ENCODE results near the gene SLC26A1. TPM values are rescaled to one million over a fixed set of nuclear protein-coding genes. Genes with fewer than 3 reads are reported as not detected.

The SLC26A1 gene
- total and polyA plus RNA-seq, 2 experiments from 2014 or later: 0.22 to 1.8 TPM

- Histone ChIP-seq H3K4me2 (ENCODE audit: unreplicated experiment) (no peak overlapping the region), H3K79me2 (ENCODE audit: insufficient read depth) (no peaks in the 10 kb centered on the region), H2AFZ (no peak overlapping the region), H3K4me1 (ENCODE audit: insufficient read depth) (no peaks in the 10 kb centered on the region), H3K27me3 (replicated peaks; ENCODE audit: insufficient read depth) (no peaks in the 10 kb centered on the region), H3F3A (ENCODE audit: insufficient read depth) (no peaks in the 10 kb centered on the region), H3K36me3 (ENCODE audit: low read depth) (no peaks in the 10 kb centered on the region), H3K9me3 (ENCODE audit: low read depth) (no peaks in the 10 kb centered on the region), H3K27ac (no peak overlapping the region), H3K4me3 (no peak overlapping the region), H3K9ac (no peak overlapping the region), H3K9me2 (ENCODE audit: insufficient read depth) (no peaks in the 10 kb centered on the region), H4K20me1 (ENCODE audit: insufficient read depth) (no peaks in the 10 kb centered on the region)
- 96 to 98% methylated on average over 51 to 83 of the region's 83 CpGs for whole genome bisulfite sequencing, 2 experiments (ENCODE audit: low coverage in 1 of 2, low lambda C conversion rate in 2 of 2, missing lambda C conversion rate in 2 of 2)
- no peak for DNase-seq
- in situ Hi-C loops (cut with MboI): no loop called here
- TF ChIP-seq EZH2phosphoT487 (IDR thresholded peaks at IDR 0.05; ENCODE audit: insufficient read depth, low read depth) (no peak), EZH2 (IDR thresholded peaks at IDR 0.05; ENCODE audit: insufficient read depth, poor library complexity, severe bottlenecking) (no peak)
Observed at GRCh38 chr4:1023895-1024740, 30.9 kb upstream of the SLC26A1 start.

GRCh38 chr4:1023075-1023640, 30.0 kb upstream of the SLC26A1 start:
- 86 to 87% methylated on average over 16 to 18 of the region's 20 CpGs for WGBS, 2 experiments (ENCODE audit: low coverage in 1 of 2, low lambda C conversion rate in 2 of 2, missing lambda C conversion rate in 2 of 2)
- no peak overlapping the region for H3K9ac ChIP-seq
- DNase-seq: no peak
- no peaks in the 10 kb centered on the region for H3F3A ChIP-seq (ENCODE audit: insufficient read depth)
- in situ Hi-C loops (cut with MboI): no loop called here
- no peaks in the 10 kb centered on the region for H3K9me2 ChIP-seq (ENCODE audit: insufficient read depth)
- no peak overlapping the region for H3K4me2 ChIP-seq (ENCODE audit: unreplicated experiment)
- H3K79me2 ChIP-seq (ENCODE audit: insufficient read depth): no peaks in the 10 kb centered on the region
- no peaks in the 10 kb centered on the region for H4K20me1 ChIP-seq (ENCODE audit: insufficient read depth)
- no peaks in the 10 kb centered on the region for H3K9me3 ChIP-seq (ENCODE audit: low read depth)
- H3K27ac ChIP-seq: no peak overlapping the region
- H3K36me3 ChIP-seq (ENCODE audit: low read depth): no peaks in the 10 kb centered on the region
- H3K4me1 ChIP-seq (ENCODE audit: insufficient read depth): no peaks in the 10 kb centered on the region
- TF ChIP-seq EZH2phosphoT487 (IDR thresholded peaks at IDR 0.05; ENCODE audit: insufficient read depth, low read depth) (no peak), EZH2 (IDR thresholded peaks at IDR 0.05; ENCODE audit: insufficient read depth, poor library complexity, severe bottlenecking) (no peak)
- H2AFZ ChIP-seq: no peak overlapping the region
- no peak overlapping the region for H3K4me3 ChIP-seq
- H3K27me3 ChIP-seq (replicated peaks; ENCODE audit: insufficient read depth): no peaks in the 10 kb centered on the region

- H3K36me3 ChIP-seq (ENCODE audit: low read depth): no peaks in the 10 kb centered on the region
- no peak for DNase-seq
- H4K20me1 ChIP-seq (ENCODE audit: insufficient read depth): no peaks in the 10 kb centered on the region
- no peaks in the 10 kb centered on the region for H3K27me3 ChIP-seq (replicated peaks; ENCODE audit: insufficient read depth)
- no peak overlapping the region for H2AFZ ChIP-seq
- H3K79me2 ChIP-seq (ENCODE audit: insufficient read depth): no peaks in the 10 kb centered on the region
- WGBS, 2 experiments (ENCODE audit: low coverage in 1 of 2, low lambda C conversion rate in 2 of 2, missing lambda C conversion rate in 2 of 2): 89 to 90% methylated on average over 8 to 19 of the region's 19 CpGs
- no peak overlapping the region for H3K27ac ChIP-seq
- no peaks in the 10 kb centered on the region for H3F3A ChIP-seq (ENCODE audit: insufficient read depth)
- no peaks in the 10 kb centered on the region for H3K9me3 ChIP-seq (ENCODE audit: low read depth)
- H3K9me2 ChIP-seq (ENCODE audit: insufficient read depth): no peaks in the 10 kb centered on the region
- in situ Hi-C loops (cut with MboI): no loop called here
- H3K4me3 ChIP-seq: no peak overlapping the region
- H3K4me1 ChIP-seq (ENCODE audit: insufficient read depth): no peaks in the 10 kb centered on the region
- TF ChIP-seq EZH2 (IDR thresholded peaks at IDR 0.05; ENCODE audit: insufficient read depth, poor library complexity, severe bottlenecking) (no peak), EZH2phosphoT487 (IDR thresholded peaks at IDR 0.05; ENCODE audit: insufficient read depth, low read depth) (no peak)
- H3K9ac ChIP-seq: no peak overlapping the region
- no peak overlapping the region for H3K4me2 ChIP-seq (ENCODE audit: unreplicated experiment)
Observed at GRCh38 chr4:1022739-1023066, 29.5 kb upstream of the SLC26A1 start.

- no peaks in the 10 kb centered on the region for H3K4me1 ChIP-seq (ENCODE audit: insufficient read depth)
Observed at GRCh38 chr4:1022051-1022738, 29.0 kb upstream of the SLC26A1 start.

More at GRCh38 chr4:1022051-1022738, 29.0 kb upstream of the SLC26A1 start:
- Histone ChIP-seq H4K20me1 (ENCODE audit: insufficient read depth) (no peaks in the 10 kb centered on the region), H3K4me2 (ENCODE audit: unreplicated experiment) (no peak overlapping the region), H3K9me2 (ENCODE audit: insufficient read depth) (no peaks in the 10 kb centered on the region), H3F3A (ENCODE audit: insufficient read depth) (no peaks in the 10 kb centered on the region), H3K27me3 (replicated peaks; ENCODE audit: insufficient read depth) (no peaks in the 10 kb centered on the region), H3K4me3 (no peak overlapping the region), H2AFZ (no peak overlapping the region), H3K36me3 (ENCODE audit: low read depth) (no peaks in the 10 kb centered on the region), H3K9me3 (ENCODE audit: low read depth) (no peaks in the 10 kb centered on the region), H3K27ac (no peak overlapping the region), H3K79me2 (ENCODE audit: insufficient read depth) (no peaks in the 10 kb centered on the region), H3K9ac (no peak overlapping the region)
- TF ChIP-seq EZH2phosphoT487 (IDR thresholded peaks at IDR 0.05; ENCODE audit: insufficient read depth, low read depth) (no peak), EZH2 (IDR thresholded peaks at IDR 0.05; ENCODE audit: insufficient read depth, poor library complexity, severe bottlenecking) (no peak)
- in situ Hi-C loops (cut with MboI): no loop called here
- DNase-seq: no peak
- WGBS, 2 experiments (ENCODE audit: low coverage in 1 of 2, low lambda C conversion rate in 2 of 2, missing lambda C conversion rate in 2 of 2): 94 to 96% methylated on average over 35 to 46 of the region's 46 CpGs
